SK-N-DZ (cell line): ENCODE results near the gene ACOT12.

Experiments used
- DNase-seq: peaks from one replicate; pipeline ENCODE4 v3.0.0-alpha.2; 2015; ENCODE audit warnings: low spot score

The ACOT12 gene

DNA sequence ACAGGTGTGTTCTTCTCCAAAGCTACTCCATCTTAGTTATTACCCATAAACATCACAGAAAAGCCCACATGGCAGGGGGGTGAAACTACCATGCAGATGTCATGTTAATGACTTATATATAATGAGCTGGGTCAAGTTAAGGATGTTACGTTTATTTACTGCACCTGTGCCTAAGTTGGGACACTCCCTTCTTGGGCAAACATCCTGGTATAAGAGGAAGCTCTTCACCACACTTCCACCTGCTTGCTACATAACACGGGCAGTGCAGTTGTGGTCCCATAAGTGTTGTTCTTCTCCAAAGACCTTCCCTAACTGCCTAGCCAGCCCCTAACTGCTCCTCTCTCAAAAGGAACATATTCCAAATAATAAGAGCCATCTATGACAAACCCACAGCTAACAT lies 101.8 kb downstream of the ACOT12 start:
- DNase-seq = no peak

DNA sequence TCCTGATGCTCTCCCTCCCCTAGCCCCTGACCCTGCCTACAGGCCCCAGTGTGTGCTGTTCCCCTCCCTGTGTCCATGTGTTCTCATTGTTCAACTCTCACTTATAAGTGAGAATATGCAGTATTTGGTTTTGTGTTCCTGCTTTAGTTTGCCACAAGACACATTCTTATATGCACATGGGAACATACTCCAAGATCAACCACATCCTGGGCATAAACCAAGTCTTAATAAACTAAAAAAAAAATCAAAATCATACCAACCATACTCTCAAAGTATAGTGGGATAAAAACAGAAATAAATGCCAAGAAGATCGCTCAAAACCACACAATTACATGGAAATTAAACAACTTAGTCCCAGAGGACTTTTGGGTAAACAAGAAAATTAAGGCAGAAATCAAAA lies 103.8 kb downstream of the ACOT12 start:
- no peak for DNase-seq

DNA sequence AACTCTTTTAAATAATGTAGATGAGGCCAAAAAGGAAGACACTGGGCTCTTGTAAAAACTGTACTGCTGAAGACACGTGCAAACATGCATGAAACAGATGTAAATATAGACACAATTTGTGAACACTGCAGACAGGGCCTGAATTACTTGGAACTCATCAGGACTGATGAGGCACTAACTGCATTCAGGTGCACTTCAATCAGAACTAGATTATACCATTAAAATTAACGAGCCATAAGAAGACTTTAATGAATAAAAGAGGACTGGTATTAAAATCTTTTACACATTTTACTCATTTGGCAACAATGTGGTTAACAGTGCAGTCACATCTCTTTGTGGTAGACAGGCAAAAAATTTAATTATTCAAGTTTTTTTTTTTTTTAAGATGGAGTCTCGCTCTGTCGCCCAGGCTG lies 105.9 kb downstream of the ACOT12 start:
- no peak for DNase-seq

DNA sequence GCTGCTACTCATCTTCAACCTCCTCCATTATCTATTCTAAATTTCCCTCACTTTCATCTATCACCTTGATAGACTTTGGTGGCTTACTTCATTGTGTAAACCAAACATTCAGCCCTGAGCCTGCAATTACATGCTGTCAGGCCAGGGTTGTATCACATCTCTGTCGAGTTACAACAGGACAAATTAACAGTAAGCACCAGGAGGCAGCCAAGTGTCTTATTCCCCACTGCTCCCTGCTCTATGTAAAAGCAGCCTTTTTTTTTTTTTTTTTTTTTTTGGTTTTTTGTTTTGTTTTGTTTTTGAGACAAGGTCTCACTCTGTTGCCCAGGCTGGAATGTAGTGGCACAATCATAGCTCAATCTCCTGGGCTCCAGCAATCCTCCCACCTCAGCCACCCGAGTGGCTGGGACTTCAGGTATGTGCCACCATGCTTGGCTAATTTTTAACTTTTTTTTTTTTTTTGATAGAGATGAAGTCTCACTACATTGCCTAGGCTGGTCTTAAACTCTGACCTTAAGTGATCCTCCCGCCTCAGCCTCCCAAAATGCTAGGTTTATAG lies 107.8 kb downstream of the ACOT12 start:
- DNase-seq = no peak

DNA sequence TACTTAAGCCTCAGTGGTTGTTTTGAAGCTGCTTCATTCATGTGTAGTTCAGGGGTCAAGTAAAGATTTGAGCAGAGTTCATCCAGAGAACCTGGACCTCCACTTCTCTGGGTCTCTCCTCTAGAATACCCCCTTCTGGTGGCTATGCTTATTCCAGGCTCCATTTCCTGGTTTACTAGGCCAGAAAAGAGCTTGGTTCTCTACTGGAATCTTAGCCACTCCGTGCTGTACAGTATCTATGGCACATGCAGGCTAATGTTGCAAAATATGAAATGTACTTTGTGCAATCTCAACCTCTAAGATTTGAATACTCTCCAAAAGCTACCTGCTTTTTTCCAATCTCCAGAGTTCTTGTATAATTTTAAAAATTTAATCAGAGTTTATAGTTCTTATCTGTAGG lies 110.0 kb downstream of the ACOT12 start:
- DNase-seq = no peak
